Measurements from ENCODE around the gene SPACA6. TPM values are rescaled to one million over a fixed set of nuclear protein-coding genes. Genes with fewer than 3 reads are reported as not detected.

Gene SPACA6
- total and polyA plus RNA-seq, 2 experiments from 2014 or later, result 5.1 to 11.5 TPM

GRCh38 chr19:51694318-51695085 is 1.4 kb downstream of the SPACA6 start (continued):
- TF ChIP-seq ZNF462 (CRISPR knock-in tag; IDR thresholded peaks at IDR 0.05), result no peak

DNA sequence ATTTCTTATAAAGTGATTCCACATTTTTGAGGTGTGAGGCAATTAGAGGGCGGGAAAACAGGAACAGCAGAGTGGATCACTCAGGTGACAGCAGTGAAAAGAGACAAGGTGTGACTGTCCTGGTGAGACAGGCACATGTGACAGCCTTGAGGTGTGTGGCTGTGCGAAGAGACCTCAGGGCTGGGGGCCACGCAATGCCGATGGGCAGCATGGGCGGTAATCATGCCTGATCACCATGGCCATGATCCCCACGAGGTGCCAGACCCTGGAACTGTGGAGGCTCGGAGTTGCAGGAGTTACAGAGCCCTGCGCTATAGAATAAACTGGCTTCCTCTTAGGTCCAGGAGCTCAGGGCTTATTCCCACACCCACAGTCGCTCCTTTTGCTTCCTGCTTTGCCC is 2.0 kb downstream of the SPACA6 start:
- Mint-ChIP-seq H3K9me3 (no peaks in the 10 kb centered on the region; the same call in none of the 3 replicates), H3K36me3 (ENCODE audit: low read depth) (peaks cover 35% of the 10 kb centered on the region; the same call in 2 of the 3 replicates), H3K27ac (no peak overlapping the region), H3K4me1 (peaks cover 25% of the 10 kb centered on the region), H3K4me3 (no peak overlapping the region; the same call in 2 of the 3 replicates), H3K27me3 (ENCODE audit: insufficient read depth, low read depth, poor library complexity) (peaks cover 11% of the 10 kb centered on the region)
- Histone ChIP-seq H3K4me1 (ENCODE audit: insufficient read depth) (peaks cover 6% of the 10 kb centered on the region; the same call in 1 of the 2 replicates), H3K27ac (ENCODE audit: low read depth) (no peak overlapping the region), H3K79me2 (replicated peaks; ENCODE audit: insufficient read depth) (peaks cover 15% of the 10 kb centered on the region; the same call in 1 of the 2 replicates), H3K36me3 (ENCODE audit: insufficient read depth) (no peaks in the 10 kb centered on the region), H3F3A (replicated peaks; ENCODE audit: low read depth) (no peaks in the 10 kb centered on the region), H3K4me3 (no peak overlapping the region), H3K27me3 (ENCODE audit: insufficient read depth) (no peaks in the 10 kb centered on the region), H3K9me2 (ENCODE audit: insufficient read depth) (no peaks in the 10 kb centered on the region), H3K4me2 (no peak overlapping the region), H2AFZ (no peak overlapping the region), H4K20me1 (replicated peaks; ENCODE audit: insufficient read depth) (no peaks in the 10 kb centered on the region; the same call in 1 of the 2 replicates)
- no peak for DNase-seq (ENCODE audit: low spot score)
- ATAC-seq, result no peak
- no peak for TF ChIP-seq JUNB (IDR thresholded peaks at IDR 0.05; ENCODE audit: unreplicated experiment)
- TF ChIP-seq STAT1 (IDR thresholded peaks at IDR 0.05; ENCODE audit: unreplicated experiment), result no peak
- TF ChIP-seq CREB1 (CRISPR knock-in tag; IDR thresholded peaks at IDR 0.05; ENCODE audit: low read depth), result no peak
- TF ChIP-seq, protein P1, sequence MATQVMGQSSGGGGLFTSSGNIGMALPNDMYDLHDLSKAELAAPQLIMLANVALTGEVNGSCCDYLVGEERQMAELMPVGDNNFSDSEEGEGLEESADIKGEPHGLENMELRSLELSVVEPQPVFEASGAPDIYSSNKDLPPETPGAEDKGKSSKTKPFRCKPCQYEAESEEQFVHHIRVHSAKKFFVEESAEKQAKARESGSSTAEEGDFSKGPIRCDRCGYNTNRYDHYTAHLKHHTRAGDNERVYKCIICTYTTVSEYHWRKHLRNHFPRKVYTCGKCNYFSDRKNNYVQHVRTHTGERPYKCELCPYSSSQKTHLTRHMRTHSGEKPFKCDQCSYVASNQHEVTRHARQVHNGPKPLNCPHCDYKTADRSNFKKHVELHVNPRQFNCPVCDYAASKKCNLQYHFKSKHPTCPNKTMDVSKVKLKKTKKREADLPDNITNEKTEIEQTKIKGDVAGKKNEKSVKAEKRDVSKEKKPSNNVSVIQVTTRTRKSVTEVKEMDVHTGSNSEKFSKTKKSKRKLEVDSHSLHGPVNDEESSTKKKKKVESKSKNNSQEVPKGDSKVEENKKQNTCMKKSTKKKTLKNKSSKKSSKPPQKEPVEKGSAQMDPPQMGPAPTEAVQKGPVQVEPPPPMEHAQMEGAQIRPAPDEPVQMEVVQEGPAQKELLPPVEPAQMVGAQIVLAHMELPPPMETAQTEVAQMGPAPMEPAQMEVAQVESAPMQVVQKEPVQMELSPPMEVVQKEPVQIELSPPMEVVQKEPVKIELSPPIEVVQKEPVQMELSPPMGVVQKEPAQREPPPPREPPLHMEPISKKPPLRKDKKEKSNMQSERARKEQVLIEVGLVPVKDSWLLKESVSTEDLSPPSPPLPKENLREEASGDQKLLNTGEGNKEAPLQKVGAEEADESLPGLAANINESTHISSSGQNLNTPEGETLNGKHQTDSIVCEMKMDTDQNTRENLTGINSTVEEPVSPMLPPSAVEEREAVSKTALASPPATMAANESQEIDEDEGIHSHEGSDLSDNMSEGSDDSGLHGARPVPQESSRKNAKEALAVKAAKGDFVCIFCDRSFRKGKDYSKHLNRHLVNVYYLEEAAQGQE (IDR thresholded peaks at IDR 0.05; ENCODE audit: unreplicated experiment), result no peak
- TF ChIP-seq ZNF331 (CRISPR knock-in tag; IDR thresholded peaks at IDR 0.05; ENCODE audit: low read depth), result no peak
- no peak for TF ChIP-seq EZH2phosphoT487 (IDR thresholded peaks at IDR 0.05; ENCODE audit: unreplicated experiment)
- no peak for TF ChIP-seq ZNF114 (CRISPR knock-in tag; IDR thresholded peaks at IDR 0.05)
- TF ChIP-seq, protein P2, sequence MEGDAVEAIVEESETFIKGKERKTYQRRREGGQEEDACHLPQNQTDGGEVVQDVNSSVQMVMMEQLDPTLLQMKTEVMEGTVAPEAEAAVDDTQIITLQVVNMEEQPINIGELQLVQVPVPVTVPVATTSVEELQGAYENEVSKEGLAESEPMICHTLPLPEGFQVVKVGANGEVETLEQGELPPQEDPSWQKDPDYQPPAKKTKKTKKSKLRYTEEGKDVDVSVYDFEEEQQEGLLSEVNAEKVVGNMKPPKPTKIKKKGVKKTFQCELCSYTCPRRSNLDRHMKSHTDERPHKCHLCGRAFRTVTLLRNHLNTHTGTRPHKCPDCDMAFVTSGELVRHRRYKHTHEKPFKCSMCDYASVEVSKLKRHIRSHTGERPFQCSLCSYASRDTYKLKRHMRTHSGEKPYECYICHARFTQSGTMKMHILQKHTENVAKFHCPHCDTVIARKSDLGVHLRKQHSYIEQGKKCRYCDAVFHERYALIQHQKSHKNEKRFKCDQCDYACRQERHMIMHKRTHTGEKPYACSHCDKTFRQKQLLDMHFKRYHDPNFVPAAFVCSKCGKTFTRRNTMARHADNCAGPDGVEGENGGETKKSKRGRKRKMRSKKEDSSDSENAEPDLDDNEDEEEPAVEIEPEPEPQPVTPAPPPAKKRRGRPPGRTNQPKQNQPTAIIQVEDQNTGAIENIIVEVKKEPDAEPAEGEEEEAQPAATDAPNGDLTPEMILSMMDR (conservative IDR thresholded peaks at IDR 0.05; ENCODE audit: low read depth in 2 of 2), result no peak
